Inferior parietal cortex (tissue), 1 donor: Measurements from ENCODE around the gene HIPK3.

Experiments used
- DNase-seq: peaks from one replicate; pipeline ENCODE4 v3.0.0-alpha.2; 2016; ENCODE audit errors: extremely low spot score

Gene HIPK3

GRCh38 chr11:33390944-33391892 is 134.0 kb downstream of the HIPK3 start:
- no peak for DNase-seq

GRCh38 chr11:33391893-33392251 is 134.7 kb downstream of the HIPK3 start:
- DNase-seq: no peak

GRCh38 chr11:33394431-33395109 is 137.4 kb downstream of the HIPK3 start:
- no peak for DNase-seq

GRCh38 chr11:33396361-33396760 is 139.2 kb downstream of the HIPK3 start:
- no peak for DNase-seq

GRCh38 chr11:33399421-33399820 is 142.2 kb downstream of the HIPK3 start:
- DNase-seq: no peak

GRCh38 chr11:33402066-33402465 is 144.9 kb downstream of the HIPK3 start:
- no peak for DNase-seq

GRCh38 chr11:33403344-33403743 is 146.2 kb downstream of the HIPK3 start:
- no peak for DNase-seq

- DNase-seq: no peak
Measured at GRCh38 chr11:33405834-33406602, 148.8 kb downstream of the HIPK3 start.
